ENCODE data around the gene SRGAP2C.
"Not testable (repeated sequence)": the region's sequence is repeated elsewhere in the genome, so short reads cannot be mapped to it uniquely, and the experiment has no call there.

- TF ChIP-seq CTCF, POLR2A (IDR thresholded peaks at IDR 0.05): not testable (repeated sequence)
Measured at GRCh38 chr1:121187914-121188313, 3.1 kb downstream of the SRGAP2C start.

Measured in right lobe of liver (tissue), 4 donors.